DOHH2 (cell line): ENCODE results near the gene SRSF1.
A peak's percentile ranks its signal among the peaks of the same experiment; 100 is the strongest.

ENCODE experiments used
- H3F3A ChIP-seq: fragments of 200-600 bp; sonication (generic), shearing (Covaris generic); 2 replicates; pipeline ENCODE4 v1.6.0; 2016; ENCODE audit warnings: antibody characterized with exemption, mild to moderate bottlenecking; ENCODE audit not compliant: control insufficient read depth, insufficient read depth
- H3K27ac ChIP-seq: fragments of 200-600 bp; sonication (generic); 2 replicates; pipeline ENCODE4 v1.5.1; 2014; ENCODE audit warnings: low read depth, mild to moderate bottlenecking, low read length, moderate library complexity
- H3K27me3 ChIP-seq: fragments of 200-600 bp; sonication (generic); 2 replicates; pipeline ENCODE4 v1.6.1; 2014; ENCODE audit warnings: mild to moderate bottlenecking, low read length, mixed read lengths; ENCODE audit not compliant: control insufficient read depth
- H3K36me3 ChIP-seq: fragments of 200-600 bp; sonication (generic); 2 replicates; pipeline ENCODE4 v1.6.1; 2014; ENCODE audit warnings: mild to moderate bottlenecking, low read length, moderate library complexity, mixed read lengths; ENCODE audit not compliant: control insufficient read depth
- H3K4me1 ChIP-seq: fragments of 200-600 bp; sonication (generic); 2 replicates; pipeline ENCODE4 v1.6.1; 2014; ENCODE audit warnings: mild to moderate bottlenecking, low read length, mixed read lengths; ENCODE audit not compliant: control insufficient read depth
- H3K4me2 ChIP-seq: fragments of 200-600 bp; sonication (generic); 2 replicates; pipeline ENCODE4 v1.6.0; 2014; ENCODE audit warnings: mild to moderate bottlenecking, low read length, moderate library complexity
- H3K4me3 ChIP-seq: fragments of 200-600 bp; sonication (generic); 2 replicates; pipeline ENCODE4 v1.5.1; 2014; ENCODE audit warnings: mild to moderate bottlenecking, low read length, mixed read lengths
- H3K79me2 ChIP-seq: fragments of 200-600 bp; sonication (generic); 2 replicates; pipeline ENCODE4 v1.6.1; 2014; ENCODE audit warnings: mild to moderate bottlenecking, low read length, mixed read lengths; ENCODE audit not compliant: control insufficient read depth
- H3K9me2 ChIP-seq: fragments of 200-600 bp; sonication (generic); replicated peaks from 2 replicates; pipeline ENCODE4 v1.6.1; 2014; ENCODE audit warnings: mild to moderate bottlenecking, low read length, mixed read lengths; ENCODE audit not compliant: control insufficient read depth
- H3K9me3 ChIP-seq: fragments of 200-600 bp; sonication (generic); 2 replicates; pipeline ENCODE4 v1.6.1; 2014; ENCODE audit warnings: antibody characterized with exemption, low read length, mixed read lengths; ENCODE audit not compliant: control insufficient read depth, insufficient read depth
- H4K20me1 ChIP-seq: fragments of 200-600 bp; sonication (generic); 2 replicates; pipeline ENCODE4 v1.6.0; 2014; ENCODE audit warnings: low read depth, mild to moderate bottlenecking, antibody characterized with exemption, low read length, moderate library complexity; ENCODE audit not compliant: control insufficient read depth, insufficient read depth
- EZH2phosphoT487 ChIP-seq: fragments of 200-600 bp; sonication (generic); IDR thresholded peaks from 2 replicates; pipeline ENCODE4 v1.6.1; 2017; ENCODE audit warnings: borderline replicate concordance, mild to moderate bottlenecking, antibody characterized with exemption, low read length, moderate library complexity, mixed read lengths
- TF ChIP-seq, protein P1 (sequence below): fragments of 200-600 bp; sonication (generic); IDR thresholded peaks from one replicate; pipeline ENCODE4 v1.5.1; 2014; ENCODE audit warnings: antibody characterized with exemption, mild to moderate bottlenecking, low read depth, low read length; ENCODE audit not compliant: poor library complexity, severe bottlenecking

SRSF1 gene

DNA sequence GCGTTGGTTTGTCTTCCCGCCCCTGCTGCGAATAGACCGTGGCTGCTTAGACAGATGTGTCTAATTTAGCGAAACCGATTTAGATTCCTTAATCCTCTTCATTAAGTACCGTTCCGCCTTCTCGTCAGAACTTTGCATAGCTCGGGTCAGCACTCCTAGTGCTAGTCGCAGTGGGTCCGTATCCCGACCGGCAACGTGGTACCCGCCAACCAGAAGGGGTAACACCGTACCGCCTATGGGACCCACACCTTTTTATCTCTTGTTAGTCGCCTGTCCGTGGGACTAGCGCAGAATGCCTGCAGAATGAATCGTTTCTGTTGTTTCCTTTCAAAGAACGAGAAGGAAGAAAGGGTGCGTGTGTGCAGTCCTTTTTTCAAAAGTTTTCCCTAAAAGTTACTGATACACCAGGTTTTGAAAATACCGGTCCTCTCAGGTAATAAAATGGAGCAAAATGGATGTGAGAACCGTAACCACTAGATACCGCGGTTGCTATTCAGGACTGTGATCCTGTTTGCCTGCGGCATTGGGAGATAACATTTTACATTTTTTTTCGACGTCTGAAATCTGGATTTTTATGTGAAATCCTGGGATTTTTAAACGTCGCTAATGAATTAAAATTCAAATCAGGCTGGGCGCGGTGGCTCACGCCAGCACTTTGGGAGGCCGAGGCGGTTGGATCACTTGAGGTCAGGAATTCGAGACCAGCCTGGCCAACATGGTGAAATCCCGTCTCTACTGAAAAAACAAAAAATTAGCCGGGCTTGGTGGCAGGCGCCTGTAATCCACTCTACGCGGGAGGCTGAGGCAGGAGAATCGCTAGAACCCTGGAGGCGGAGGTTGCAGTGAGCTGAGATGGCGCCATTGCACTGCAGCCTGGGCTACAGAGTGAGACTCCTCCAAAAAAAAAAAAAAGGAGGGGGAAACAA is 998 bp upstream of the SRSF1 start:
- peaks cover 31% of the 10 kb centered on the region for H4K20me1 ChIP-seq
- no peaks in the 10 kb centered on the region for H3K9me3 ChIP-seq
- peaks cover 44% of the 10 kb centered on the region for H3K36me3 ChIP-seq
- H3K4me1 ChIP-seq: peaks cover 39% of the 10 kb centered on the region
- peaks cover 44% of the 10 kb centered on the region for H3F3A ChIP-seq
- H3K27ac ChIP-seq: peak overlapping the region; percentile 94
- TF ChIP-seq EZH2phosphoT487: no peak
- TF ChIP-seq, protein P1, sequence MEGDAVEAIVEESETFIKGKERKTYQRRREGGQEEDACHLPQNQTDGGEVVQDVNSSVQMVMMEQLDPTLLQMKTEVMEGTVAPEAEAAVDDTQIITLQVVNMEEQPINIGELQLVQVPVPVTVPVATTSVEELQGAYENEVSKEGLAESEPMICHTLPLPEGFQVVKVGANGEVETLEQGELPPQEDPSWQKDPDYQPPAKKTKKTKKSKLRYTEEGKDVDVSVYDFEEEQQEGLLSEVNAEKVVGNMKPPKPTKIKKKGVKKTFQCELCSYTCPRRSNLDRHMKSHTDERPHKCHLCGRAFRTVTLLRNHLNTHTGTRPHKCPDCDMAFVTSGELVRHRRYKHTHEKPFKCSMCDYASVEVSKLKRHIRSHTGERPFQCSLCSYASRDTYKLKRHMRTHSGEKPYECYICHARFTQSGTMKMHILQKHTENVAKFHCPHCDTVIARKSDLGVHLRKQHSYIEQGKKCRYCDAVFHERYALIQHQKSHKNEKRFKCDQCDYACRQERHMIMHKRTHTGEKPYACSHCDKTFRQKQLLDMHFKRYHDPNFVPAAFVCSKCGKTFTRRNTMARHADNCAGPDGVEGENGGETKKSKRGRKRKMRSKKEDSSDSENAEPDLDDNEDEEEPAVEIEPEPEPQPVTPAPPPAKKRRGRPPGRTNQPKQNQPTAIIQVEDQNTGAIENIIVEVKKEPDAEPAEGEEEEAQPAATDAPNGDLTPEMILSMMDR: no peak
- H3K4me2 ChIP-seq: peak overlapping the region; percentile 99
- H3K27me3 ChIP-seq: peaks cover 2% of the 10 kb centered on the region; the same call in 1 of the 2 replicates
- H3K79me2 ChIP-seq: peaks cover 58% of the 10 kb centered on the region
- no peaks in the 10 kb centered on the region for H3K9me2 ChIP-seq
- H3K4me3 ChIP-seq: peak overlapping the region; percentile 100

DNA sequence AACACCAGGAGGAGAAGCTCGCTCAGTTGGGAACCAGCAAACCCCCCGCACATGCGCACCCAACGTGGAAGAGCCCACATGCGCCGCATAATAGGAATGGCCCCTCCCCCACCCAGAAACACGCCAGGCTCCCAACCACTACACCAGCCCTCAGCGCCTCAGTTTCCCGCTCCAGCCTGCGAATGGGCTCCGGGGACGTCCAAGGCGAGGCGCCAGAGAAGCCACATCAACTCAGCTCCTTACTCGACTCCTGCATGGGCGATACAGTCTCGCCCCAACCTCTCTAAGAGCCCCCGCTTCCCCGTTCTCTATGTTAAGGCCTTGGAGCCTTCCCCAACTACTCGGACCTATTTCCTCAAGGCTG is 504 bp downstream of the SRSF1 start:
- Histone ChIP-seq H3K4me1 (peaks cover 52% of the 10 kb centered on the region), H3K79me2 (peaks cover 69% of the 10 kb centered on the region), H3K36me3 (peaks cover 59% of the 10 kb centered on the region), H3K4me2 (peak overlapping the region; percentile 99), H3K9me2 (no peaks in the 10 kb centered on the region), H4K20me1 (peaks cover 39% of the 10 kb centered on the region), H3K27ac (peak overlapping the region; percentile 94), H3K27me3 (peaks cover 2% of the 10 kb centered on the region; the same call in 1 of the 2 replicates), H3K4me3 (peak overlapping the region; percentile 100), H3K9me3 (no peaks in the 10 kb centered on the region), H3F3A (peaks cover 59% of the 10 kb centered on the region)
- TF ChIP-seq, protein P1: no peak
- TF ChIP-seq EZH2phosphoT487: no peak

DNA sequence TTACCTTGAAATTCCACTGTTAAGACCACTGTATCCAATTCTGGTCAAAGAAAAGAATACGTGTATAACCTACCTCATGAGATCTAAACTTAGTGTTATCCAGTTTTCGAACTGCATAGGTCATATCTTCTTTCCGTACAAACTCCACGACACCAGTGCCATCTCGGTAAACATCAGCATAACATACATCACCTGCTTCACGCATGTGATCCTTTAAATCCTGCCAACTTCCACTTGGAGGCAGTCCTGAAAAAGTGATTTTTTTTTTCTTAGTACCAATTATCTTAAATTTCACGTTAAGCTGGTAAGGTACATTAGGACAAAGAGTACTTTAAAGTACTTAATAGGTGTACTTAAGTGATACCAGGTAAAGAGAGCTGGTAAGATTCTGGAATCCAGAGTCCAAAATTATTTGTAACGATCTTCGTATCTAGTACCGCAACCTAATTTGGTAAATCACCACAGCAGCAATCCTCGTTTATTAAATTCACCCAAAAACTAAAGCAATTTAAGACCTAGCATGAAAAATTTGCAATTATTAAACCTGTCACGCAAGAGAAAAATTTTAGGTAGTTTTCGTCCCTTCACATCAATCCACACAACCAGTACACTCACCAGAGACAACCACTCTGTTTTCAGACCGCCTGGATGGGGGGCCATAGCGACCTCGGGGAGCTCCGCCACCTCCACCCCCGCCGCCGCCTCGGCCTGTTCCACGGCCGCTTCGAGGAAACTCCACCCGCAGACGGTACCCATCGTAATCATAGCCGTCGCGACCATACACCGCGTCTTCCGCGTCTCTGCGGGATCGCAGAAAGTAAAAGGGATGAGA is 1.1 kb downstream of the SRSF1 start:
- Histone ChIP-seq H3K27ac (peak overlapping the region; percentile 94), H3K36me3 (peaks cover 65% of the 10 kb centered on the region), H3F3A (peaks cover 65% of the 10 kb centered on the region), H3K9me2 (no peaks in the 10 kb centered on the region), H3K9me3 (no peaks in the 10 kb centered on the region), H3K4me2 (peak overlapping the region; percentile 99), H4K20me1 (peaks cover 39% of the 10 kb centered on the region), H3K4me3 (peak overlapping the region; percentile 100), H3K4me1 (peaks cover 52% of the 10 kb centered on the region), H3K79me2 (peaks cover 69% of the 10 kb centered on the region), H3K27me3 (peaks cover 2% of the 10 kb centered on the region; the same call in 1 of the 2 replicates)
- no peak for TF ChIP-seq EZH2phosphoT487
- TF ChIP-seq, protein P1: no peak
